NB4 (cell line): ENCODE measurements around the gene AHSA1.

ENCODE experiments used
- DNase-seq: peaks from one replicate; pipeline ENCODE4 v3.0.0; 2010; ENCODE audit warnings: low read depth
- H3K4me3 ChIP-seq: one replicate; pipeline ENCODE4 v1.5.1; 2011; ENCODE audit warnings: mild to moderate bottlenecking, low read depth, low read length, moderate library complexity
- CTCF ChIP-seq: IDR thresholded peaks from one replicate; pipeline ENCODE4 v1.5.1; 2012; ENCODE audit warnings: low read depth, low read length
- MAX ChIP-seq: IDR thresholded peaks from 2 replicates; pipeline ENCODE4 v1.6.1; 2011; ENCODE audit warnings: low read depth, low read length
- MYC ChIP-seq: IDR thresholded peaks from 2 replicates; pipeline ENCODE4 v1.6.1; 2011; ENCODE audit warnings: low read depth, low read length
- POLR2A ChIP-seq: IDR thresholded peaks from 2 replicates; pipeline ENCODE4 v1.6.1; 2011; ENCODE audit warnings: mild to moderate bottlenecking; ENCODE audit not compliant: insufficient read length; ENCODE audit errors: extremely low read depth

The AHSA1 gene

GRCh38 chr14:77489041-77489440 is 31.1 kb downstream of the AHSA1 start:
- no peak overlapping the region for H3K4me3 ChIP-seq
- DNase-seq: no peak
- TF ChIP-seq CTCF (no peak), MYC (no peak), MAX (no peak), POLR2A (no peak)

GRCh38 chr14:77490347-77490986 is 32.6 kb downstream of the AHSA1 start:
- H3K4me3 ChIP-seq: no peak overlapping the region
- TF ChIP-seq MYC: no peak
- TF ChIP-seq MAX: no peak
- TF ChIP-seq POLR2A: no peak
- TF ChIP-seq CTCF: no peak
- DNase-seq: no peak

GRCh38 chr14:77491056-77491455 is 33.2 kb downstream of the AHSA1 start:
- no peak overlapping the region for H3K4me3 ChIP-seq
- TF ChIP-seq MYC: no peak
- TF ChIP-seq MAX: no peak
- no peak for TF ChIP-seq POLR2A
- TF ChIP-seq CTCF: no peak
- DNase-seq: no peak

- no peak for DNase-seq
- H3K4me3 ChIP-seq: no peak overlapping the region
- TF ChIP-seq CTCF (no peak), MAX (no peak), POLR2A (no peak), MYC (no peak)
These were observed 37.4 kb downstream of the AHSA1 start for GRCh38 chr14:77495334-77495733.

- H3K4me3 ChIP-seq: no peak within 1 kb of the TSS
- peak; percentile 31 for DNase-seq
- no peak for TF ChIP-seq CTCF
- no peak for TF ChIP-seq MYC
- no peak for TF ChIP-seq MAX
- TF ChIP-seq POLR2A: no peak
These were observed 40.5 kb downstream of the AHSA1 start, which contains the start of gene ISM2 for GRCh38 chr14:77498120-77498979. Gene ISM2, minus strand, starts transcription at chr14:77498816. Its CDS starts 23 bp downstream, at chr14:77498793.
